SU-DHL-6 (cell line): ENCODE data around the gene UACA.

Experiments used
- EZH2phosphoT487 ChIP-seq: fragments of 200-600 bp; sonication (generic), shearing (Covaris generic); conservative IDR thresholded peaks from 2 replicates; pipeline ENCODE4 v1.6.1; 2018; ENCODE audit warnings: mild to moderate bottlenecking, antibody characterized with exemption, low read length, moderate library complexity, mixed read lengths
- TF ChIP-seq, protein P1 (sequence below): fragments of 200-600 bp; sonication (generic); IDR thresholded peaks from one replicate; pipeline ENCODE4 v1.5.1; 2017; ENCODE audit warnings: antibody characterized with exemption, mild to moderate bottlenecking, low read length, moderate library complexity; ENCODE audit not compliant: insufficient read depth, poor library complexity, severe bottlenecking

DNA sequence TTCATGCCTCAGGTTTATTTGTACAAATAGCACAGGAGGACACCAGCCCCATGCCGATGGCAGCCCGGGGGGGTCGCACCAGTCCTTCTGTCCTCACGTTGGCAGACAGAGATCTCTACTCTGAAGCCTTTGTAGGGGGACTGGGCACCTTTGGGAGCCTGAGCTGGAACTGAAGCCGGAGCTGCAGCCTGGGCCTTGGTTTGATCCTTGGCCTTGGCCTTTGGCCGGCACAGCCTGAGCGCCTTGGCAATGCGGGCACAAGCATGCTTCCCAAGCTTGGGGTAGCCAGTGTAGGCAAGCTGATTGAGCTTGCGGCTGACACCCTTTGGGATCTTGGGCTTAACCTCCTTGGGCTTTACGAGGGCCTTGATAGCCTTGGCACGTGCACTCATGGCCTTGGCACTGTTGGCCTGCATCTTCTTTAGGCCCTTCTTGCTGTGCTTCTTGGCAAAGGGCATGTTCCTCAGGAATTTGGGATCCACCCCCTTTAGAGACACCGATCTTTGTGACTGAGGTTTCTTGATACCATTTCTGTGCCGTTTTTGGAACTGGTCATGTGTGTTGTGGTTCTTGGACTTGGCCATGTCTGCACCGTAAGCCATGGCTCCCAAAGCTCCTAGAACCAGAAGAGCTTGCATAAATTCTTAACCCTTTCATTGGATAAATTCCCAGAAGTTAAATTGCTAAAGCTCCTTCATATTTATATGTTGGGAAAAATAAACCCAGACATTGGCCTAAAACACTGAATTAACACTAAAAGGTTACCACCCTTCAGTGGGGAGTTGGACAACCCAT, 33.4 kb upstream of the UACA start:
- TF ChIP-seq, protein P1, sequence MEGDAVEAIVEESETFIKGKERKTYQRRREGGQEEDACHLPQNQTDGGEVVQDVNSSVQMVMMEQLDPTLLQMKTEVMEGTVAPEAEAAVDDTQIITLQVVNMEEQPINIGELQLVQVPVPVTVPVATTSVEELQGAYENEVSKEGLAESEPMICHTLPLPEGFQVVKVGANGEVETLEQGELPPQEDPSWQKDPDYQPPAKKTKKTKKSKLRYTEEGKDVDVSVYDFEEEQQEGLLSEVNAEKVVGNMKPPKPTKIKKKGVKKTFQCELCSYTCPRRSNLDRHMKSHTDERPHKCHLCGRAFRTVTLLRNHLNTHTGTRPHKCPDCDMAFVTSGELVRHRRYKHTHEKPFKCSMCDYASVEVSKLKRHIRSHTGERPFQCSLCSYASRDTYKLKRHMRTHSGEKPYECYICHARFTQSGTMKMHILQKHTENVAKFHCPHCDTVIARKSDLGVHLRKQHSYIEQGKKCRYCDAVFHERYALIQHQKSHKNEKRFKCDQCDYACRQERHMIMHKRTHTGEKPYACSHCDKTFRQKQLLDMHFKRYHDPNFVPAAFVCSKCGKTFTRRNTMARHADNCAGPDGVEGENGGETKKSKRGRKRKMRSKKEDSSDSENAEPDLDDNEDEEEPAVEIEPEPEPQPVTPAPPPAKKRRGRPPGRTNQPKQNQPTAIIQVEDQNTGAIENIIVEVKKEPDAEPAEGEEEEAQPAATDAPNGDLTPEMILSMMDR = no peak
- TF ChIP-seq EZH2phosphoT487 = no peak
